Ovary (tissue), 9 donors: ENCODE results near the gene GALNT3. TPM values are rescaled to one million over a fixed set of nuclear protein-coding genes. Genes with fewer than 3 reads are reported as not detected.

ENCODE experiments used
- DNase-seq, 5 donors: peaks; one replicate each; pipeline ENCODE4 v3.0.0-alpha.2; 2019 to 2020
- H3K27ac ChIP-seq, 2 donors: fragments of 200-600 bp; one replicate each; pipeline versions ENCODE4 v1.5.1 to v1.8.0; 2019 to 2022
- H3K27me3 ChIP-seq: fragments of 200-600 bp; one replicate; pipeline ENCODE4 v1.8.0; 2022
- H3K36me3 ChIP-seq: fragments of 200-600 bp; sonication (generic); one replicate; pipeline ENCODE4 v1.5.1; 2019
- H3K4me1 ChIP-seq: one replicate; pipeline ENCODE4 v1.8.1; 2013; ENCODE audit warnings: mild to moderate bottlenecking, moderate library complexity; ENCODE audit not compliant: insufficient read depth
- H3K4me3 ChIP-seq: fragments of 200-600 bp; sonication (generic); one replicate; pipeline ENCODE4 v1.5.1; 2017
- H3K9me3 ChIP-seq, 2 donors: fragments of 200-600 bp in 1 of 2; sonication (generic) in 1 of 2; one replicate each; pipeline versions ENCODE4 v1.5.1 to v1.8.1; 2013 to 2019; ENCODE audit warnings: mild to moderate bottlenecking in 1 of 2, moderate library complexity in 1 of 2
- CTCF ChIP-seq, 3 donors: fragments of 450-650 bp in 2 of 3; fragments of 200-600 bp in 1 of 3; IDR thresholded peaks; one replicate each; pipeline versions ENCODE4 v1.5.1 to v1.8.0; 2016 to 2022; ENCODE audit warnings: antibody characterized with exemption in 3 of 3, mild to moderate bottlenecking in 1 of 3
- EP300 ChIP-seq: sonication (generic); formaldehyde crosslinking; IDR thresholded peaks from one replicate; pipeline ENCODE4 v1.6.1; 2017; ENCODE audit warnings: antibody characterized with exemption
- POLR2A ChIP-seq: fragments of 450-650 bp; IDR thresholded peaks from one replicate; pipeline ENCODE4 v1.6.1; 2017; ENCODE audit warnings: antibody characterized with exemption, mild to moderate bottlenecking, moderate library complexity
- WGBS, 3 donors: extraction: QIAGEN DNeasy Blood & Tissue Kit in 1 of 3; methylation state at CpG; one replicate each; pipeline versions ENCODE4 v1.1.5 to v1.1.7; 2013 to 2017; 5-methylcytosine and 5-hydroxymethylcytosine counted together
- intact Hi-C, 4 donors: fragments of 100-400 bp; cut with DNase I; formaldehyde crosslinking; loops; one replicate each; pipeline versions ENCODE4 v1.11.0 to v1.15.1; 2022 to 2023
- polyA plus RNA-seq, 2 donors: library from polyadenylated mRNA; stranded (reverse); fragments of 200-250 nt in 1 of 2; fragments of 350-450 nt in 1 of 2; fragmentation: Illumina TruSeq in 1 of 2; extraction: RNeasy Lipid Tissue Mini Kit (QIAGEN cat#74804) in 1 of 2; gene quantifications; one replicate each; pipeline ENCODE4 v1.2.3, GENCODE V29; 2013 to 2014
- total RNA-seq, 7 donors: library from RNA; depleted of rRNA in 2 of 7; stranded (reverse); fragments of >200 nt in 2 of 7; fragmentation: NEBNext Ultra II Directional in 3 of 7; extraction: Animal tissue kit (Norgen Biotek cat#: 25700) in 3 of 7; gene quantifications; one replicate each; pipeline versions ENCODE4 v1.1.0 to v1.2.4, GENCODE V29; 2016 to 2023
- donor health status: DM: no; HTN: no; CAD: no; lungs with moderate emphysema.
- donor health status: DM: no; HTN: no; CAD: no.
- donor health status: Bipolar disorder and iron deficiency.
- donor health status: DM: yes; HTN: yes; CAD: no.
- donor health status: DM: no; HTN: no; CAD: no.
- donor health status: DM: yes; HTN: yes; CAD: no.

Gene GALNT3
- total and polyA plus RNA-seq, 9 donors = 2.7 to 32.7 (median 5.2) TPM

- no peaks in the 10 kb centered on the region for H3K27me3 ChIP-seq
- H3K36me3 ChIP-seq = no peaks in the 10 kb centered on the region
- DNase-seq = no peak
- H3K4me1 ChIP-seq = no peaks in the 10 kb centered on the region
- H3K4me3 ChIP-seq = no peak overlapping the region
- intact Hi-C loops = no loop called here
- no peaks in the 10 kb centered on the region for H3K9me3 ChIP-seq
- TF ChIP-seq EP300 (no peak), POLR2A (no peak)
- no peak overlapping the region for H3K27ac ChIP-seq
- WGBS, 3 donors = 48 to 61% (median 57%) methylated on average over 3 of the region's 3 CpGs
These were observed 43.1 kb upstream of the GALNT3 start for GRCh38 chr2:165837122-165837521.

DNA sequence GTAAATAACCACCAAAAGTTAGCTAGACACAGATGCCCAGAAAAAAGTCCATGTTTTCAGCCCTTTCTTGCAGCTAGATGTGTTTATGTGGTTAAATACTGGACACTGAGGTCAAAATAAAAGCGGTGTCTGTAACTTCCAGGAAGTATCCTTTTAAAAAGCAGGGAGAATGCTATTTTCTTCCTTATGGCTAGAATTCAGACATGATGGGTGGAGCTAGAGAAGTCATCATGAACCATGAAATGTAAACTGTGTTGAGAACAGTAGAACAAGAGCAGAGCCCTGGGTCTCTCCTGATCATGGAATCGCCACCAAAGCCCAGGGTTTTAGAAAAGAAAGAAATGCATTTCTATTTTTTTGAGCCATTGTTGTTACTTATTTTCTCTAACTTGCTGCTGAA, 41.3 kb upstream of the GALNT3 start:
- intact Hi-C loops = no loop called here
- no peaks in the 10 kb centered on the region for H3K27me3 ChIP-seq
- DNase-seq = no peak
- H3K4me1 ChIP-seq = no peaks in the 10 kb centered on the region
- no peak overlapping the region for H3K4me3 ChIP-seq
- H3K9me3 ChIP-seq = no peaks in the 10 kb centered on the region
- no peak overlapping the region for H3K27ac ChIP-seq
- 77 to 81% (median 78%) methylated on average over 2 of the region's 2 CpGs for WGBS, 3 donors
- H3K36me3 ChIP-seq = no peaks in the 10 kb centered on the region
- TF ChIP-seq CTCF (IDR thresholded peaks at IDR 0.05) (no peak), EP300 (no peak), POLR2A (no peak)

DNA sequence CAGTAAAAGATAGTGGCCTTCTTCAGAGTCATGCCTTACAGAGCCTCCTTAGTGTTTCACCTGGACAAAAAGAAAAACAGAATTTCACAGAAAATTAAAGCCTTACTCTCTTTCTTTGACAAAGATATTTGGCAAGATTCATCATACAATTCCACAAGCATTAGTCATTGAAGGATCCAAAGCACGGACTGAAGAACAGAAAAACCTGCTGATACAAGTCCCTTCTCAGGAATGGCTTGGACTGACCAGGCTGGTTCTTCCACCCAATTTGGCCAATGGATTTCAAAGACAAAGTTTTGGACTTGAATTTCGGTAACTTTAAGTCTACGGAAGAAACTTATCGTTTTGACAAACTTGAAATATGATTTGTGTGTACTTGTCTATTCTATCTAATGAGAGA, 39.1 kb upstream of the GALNT3 start:
- intact Hi-C loops = no loop called here
- WGBS, 3 donors = 75 to 81% (median 77%) methylated on average over 4 of the region's 4 CpGs
- no peak overlapping the region for H3K27ac ChIP-seq
- no peaks in the 10 kb centered on the region for H3K36me3 ChIP-seq
- TF ChIP-seq EP300 = no peak
- no peak for TF ChIP-seq CTCF (IDR thresholded peaks at IDR 0.05)
- TF ChIP-seq POLR2A = no peak
- no peaks in the 10 kb centered on the region for H3K27me3 ChIP-seq
- no peaks in the 10 kb centered on the region for H3K9me3 ChIP-seq
- no peak overlapping the region for H3K4me3 ChIP-seq
- DNase-seq = no peak
- H3K4me1 ChIP-seq = no peaks in the 10 kb centered on the region

DNA sequence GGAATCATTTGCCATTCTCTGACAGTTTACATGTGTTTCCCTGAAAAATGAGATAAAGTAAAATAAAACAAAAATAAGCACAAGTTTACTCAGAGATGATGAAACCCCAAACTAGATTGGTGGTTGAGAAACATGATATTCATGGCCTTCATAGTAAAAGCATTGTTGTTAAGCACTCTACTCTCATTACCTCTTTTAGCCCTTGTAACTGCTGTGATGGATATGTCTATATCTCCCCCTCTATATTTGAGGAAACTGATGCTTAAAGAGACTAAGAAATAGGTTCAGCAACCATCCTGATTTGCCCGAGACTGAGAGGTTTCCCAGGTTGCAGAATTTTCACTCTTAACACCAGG, 33.9 kb upstream of the GALNT3 start:
- TF ChIP-seq EP300 (no peak), POLR2A (no peak), CTCF (IDR thresholded peaks at IDR 0.05) (no peak)
- no peaks in the 10 kb centered on the region for H3K36me3 ChIP-seq
- WGBS, 3 donors = 86 to 95% (median 90%) methylated on average over 1 of the region's 1 CpG
- no peaks in the 10 kb centered on the region for H3K27me3 ChIP-seq
- no peak for DNase-seq
- H3K9me3 ChIP-seq = no peaks in the 10 kb centered on the region
- H3K27ac ChIP-seq = no peak overlapping the region
- H3K4me3 ChIP-seq = no peak overlapping the region
- intact Hi-C loops = no loop called here
- H3K4me1 ChIP-seq = no peaks in the 10 kb centered on the region

DNA sequence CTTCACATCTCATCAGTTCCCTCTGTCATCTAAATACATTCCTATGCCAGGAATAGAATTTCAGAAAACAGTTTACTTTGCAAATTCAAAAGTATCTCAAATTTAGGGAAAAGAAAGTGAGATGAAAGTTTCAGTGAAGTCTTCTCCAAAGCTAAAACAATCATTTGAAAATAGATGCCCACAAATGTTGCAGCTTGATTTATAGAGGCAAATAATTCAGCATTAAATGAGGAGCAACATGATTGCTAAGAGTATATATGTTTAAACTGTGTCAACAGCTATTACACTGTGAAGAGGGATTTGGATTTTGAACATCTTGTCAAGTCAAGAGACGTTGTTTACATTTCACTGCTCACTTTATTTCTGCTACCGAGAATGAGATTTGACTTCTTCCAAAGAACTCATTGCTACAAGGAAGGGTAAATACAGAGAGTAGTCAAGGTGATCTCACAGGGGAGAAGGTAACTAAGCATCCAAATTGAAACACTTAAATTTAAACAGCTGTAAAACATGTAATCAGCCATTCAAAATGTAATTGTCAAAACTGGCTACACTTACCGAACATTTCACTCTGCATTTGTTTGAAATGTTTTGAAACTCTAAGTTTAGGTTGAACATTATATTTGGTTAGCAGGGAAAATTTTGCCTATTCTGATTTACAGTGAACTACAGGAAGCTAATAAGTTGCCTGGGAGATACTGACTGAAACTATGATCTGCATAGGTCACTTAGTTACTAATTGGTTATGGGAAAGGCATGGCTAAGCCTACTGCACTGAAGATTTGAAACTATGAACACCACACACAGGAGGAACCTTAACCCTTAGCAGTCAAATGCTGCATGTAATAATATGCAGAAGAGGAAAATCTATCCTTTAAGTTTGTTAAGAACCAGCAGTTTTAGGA, 33.2 kb upstream of the GALNT3 start:
- Histone ChIP-seq H3K27me3 (no peaks in the 10 kb centered on the region), H3K4me1 (no peaks in the 10 kb centered on the region), H3K36me3 (no peaks in the 10 kb centered on the region), H3K27ac (no peak overlapping the region), H3K9me3 (no peaks in the 10 kb centered on the region), H3K4me3 (no peak overlapping the region)
- no peak for DNase-seq
- WGBS, 3 donors = 67 to 78% (median 69%) methylated on average over 3 of the region's 3 CpGs
- TF ChIP-seq POLR2A = no peak
- no peak for TF ChIP-seq CTCF (IDR thresholded peaks at IDR 0.05)
- TF ChIP-seq EP300 = no peak
- intact Hi-C loops = no loop called here
